H1 (cell line): Measurements from ENCODE around the gene PLLP.

ENCODE experiments used
- EGR1 ChIP-seq: IDR thresholded peaks from 2 replicates; pipeline ENCODE4 v1.6.1; 2011; ENCODE audit warnings: low read depth, low read length, borderline replicate concordance
- POLR2A ChIP-seq, 2 experiments: IDR thresholded peaks; 1 replicate in 1 of 2; 2 replicates in 1 of 2; pipeline ENCODE4 v1.6.1; 2011; ENCODE audit warnings: low read depth in 2 of 2, low read length in 2 of 2, mild to moderate bottlenecking in 2 of 2; ENCODE audit errors: control extremely low read depth in 1 of 2
- RAD21 ChIP-seq, 2 experiments: IDR thresholded peaks in 1 of 2; conservative IDR thresholded peaks in 1 of 2; 2 replicates each; pipeline ENCODE4 v1.6.1; 2011; ENCODE audit warnings: low read depth in 2 of 2, low read length in 2 of 2, improper control_type of control experiment in 1 of 2, inconsistent platforms in 1 of 2, mild to moderate bottlenecking in 1 of 2, moderate library complexity in 1 of 2
- TEAD4 ChIP-seq: IDR thresholded peaks from 2 replicates; pipeline ENCODE4 v1.6.1; 2012; ENCODE audit warnings: low read depth, low read length, inconsistent platforms, mixed read lengths
- TF ChIP-seq, protein P1 (sequence below), 3 experiments: IDR thresholded peaks; 1 replicate in 2 of 3; 2 replicates in 1 of 3; pipeline versions ENCODE4 v1.5.1 to v1.6.1; 2011; ENCODE audit warnings: low read length in 3 of 3, mild to moderate bottlenecking in 3 of 3, inconsistent platforms in 2 of 3, low read depth in 1 of 3, moderate library complexity in 1 of 3; ENCODE audit not compliant: insufficient read depth in 1 of 3; ENCODE audit errors: control extremely low read depth in 1 of 3

DNA sequence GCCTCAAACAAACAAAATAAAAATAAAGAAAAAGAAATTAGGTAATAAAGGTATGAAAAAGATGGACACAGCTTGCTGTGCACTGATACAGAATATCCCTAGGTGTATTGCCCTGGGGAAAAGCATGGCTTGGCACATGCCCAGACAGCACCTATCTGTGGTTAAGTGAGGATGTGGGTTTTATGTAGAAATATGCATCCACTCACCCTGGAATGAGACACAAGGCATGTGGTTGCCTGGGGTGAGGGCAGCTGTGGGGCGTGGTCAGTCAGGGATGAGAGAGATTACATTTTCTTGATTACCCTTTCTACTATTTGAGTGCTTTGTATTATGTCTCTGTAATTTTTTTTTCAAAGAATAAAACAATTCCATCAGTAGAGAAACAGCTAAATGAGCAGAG lies 6.9 kb downstream of the PLLP start:
- TF ChIP-seq TEAD4 (no peak), POLR2A (IDR thresholded peaks at IDR 0.05; ENCODE audit: control extremely low read depth in 1 of 2, low read depth in 2 of 2, low read length in 2 of 2) (no peak), RAD21 (IDR thresholded peaks at IDR 0.05 in 1 of 2, conservative IDR thresholded peaks at IDR 0.05 in 1 of 2; ENCODE audit: low read depth in 2 of 2, low read length in 2 of 2) (no peak), EGR1 (no peak)
- TF ChIP-seq, protein P1, sequence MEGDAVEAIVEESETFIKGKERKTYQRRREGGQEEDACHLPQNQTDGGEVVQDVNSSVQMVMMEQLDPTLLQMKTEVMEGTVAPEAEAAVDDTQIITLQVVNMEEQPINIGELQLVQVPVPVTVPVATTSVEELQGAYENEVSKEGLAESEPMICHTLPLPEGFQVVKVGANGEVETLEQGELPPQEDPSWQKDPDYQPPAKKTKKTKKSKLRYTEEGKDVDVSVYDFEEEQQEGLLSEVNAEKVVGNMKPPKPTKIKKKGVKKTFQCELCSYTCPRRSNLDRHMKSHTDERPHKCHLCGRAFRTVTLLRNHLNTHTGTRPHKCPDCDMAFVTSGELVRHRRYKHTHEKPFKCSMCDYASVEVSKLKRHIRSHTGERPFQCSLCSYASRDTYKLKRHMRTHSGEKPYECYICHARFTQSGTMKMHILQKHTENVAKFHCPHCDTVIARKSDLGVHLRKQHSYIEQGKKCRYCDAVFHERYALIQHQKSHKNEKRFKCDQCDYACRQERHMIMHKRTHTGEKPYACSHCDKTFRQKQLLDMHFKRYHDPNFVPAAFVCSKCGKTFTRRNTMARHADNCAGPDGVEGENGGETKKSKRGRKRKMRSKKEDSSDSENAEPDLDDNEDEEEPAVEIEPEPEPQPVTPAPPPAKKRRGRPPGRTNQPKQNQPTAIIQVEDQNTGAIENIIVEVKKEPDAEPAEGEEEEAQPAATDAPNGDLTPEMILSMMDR (IDR thresholded peaks at IDR 0.05; ENCODE audit: control extremely low read depth in 1 of 3, insufficient read depth in 1 of 3, low read depth in 1 of 3, low read length in 3 of 3) = no peak
